Esophagus muscularis mucosa (tissue), 4 donors: ENCODE data around the gene NODAL.

Experiments
- EP300 ChIP-seq: sonication (generic); formaldehyde crosslinking; IDR thresholded peaks from one replicate; pipeline ENCODE4 v1.6.1; 2017; ENCODE audit warnings: antibody characterized with exemption
- POLR2A ChIP-seq: fragments of 450-650 bp; IDR thresholded peaks from one replicate; pipeline ENCODE4 v1.6.1; 2017; ENCODE audit warnings: antibody characterized with exemption, moderate library complexity, mild to moderate bottlenecking, low read depth
- POLR2AphosphoS5 ChIP-seq, 2 donors: sonication (generic); formaldehyde crosslinking; IDR thresholded peaks; one replicate each; pipeline ENCODE4 v1.6.1; 2017; ENCODE audit warnings: antibody characterized with exemption in 2 of 2
- TF ChIP-seq, protein P1 (sequence below), 3 experiments: fragments of 200-600 bp in 2 of 3; fragments of 450-650 bp in 1 of 3; sonication (generic) in 2 of 3; IDR thresholded peaks; one replicate each; pipeline ENCODE4 v1.5.1; 2017 to 2019; ENCODE audit warnings: antibody characterized with exemption in 3 of 3, mild to moderate bottlenecking in 2 of 3, moderate library complexity in 1 of 3

GRCh38 chr10:70430493-70431445 is 10.7 kb downstream of the NODAL start:
- TF ChIP-seq, protein P1, sequence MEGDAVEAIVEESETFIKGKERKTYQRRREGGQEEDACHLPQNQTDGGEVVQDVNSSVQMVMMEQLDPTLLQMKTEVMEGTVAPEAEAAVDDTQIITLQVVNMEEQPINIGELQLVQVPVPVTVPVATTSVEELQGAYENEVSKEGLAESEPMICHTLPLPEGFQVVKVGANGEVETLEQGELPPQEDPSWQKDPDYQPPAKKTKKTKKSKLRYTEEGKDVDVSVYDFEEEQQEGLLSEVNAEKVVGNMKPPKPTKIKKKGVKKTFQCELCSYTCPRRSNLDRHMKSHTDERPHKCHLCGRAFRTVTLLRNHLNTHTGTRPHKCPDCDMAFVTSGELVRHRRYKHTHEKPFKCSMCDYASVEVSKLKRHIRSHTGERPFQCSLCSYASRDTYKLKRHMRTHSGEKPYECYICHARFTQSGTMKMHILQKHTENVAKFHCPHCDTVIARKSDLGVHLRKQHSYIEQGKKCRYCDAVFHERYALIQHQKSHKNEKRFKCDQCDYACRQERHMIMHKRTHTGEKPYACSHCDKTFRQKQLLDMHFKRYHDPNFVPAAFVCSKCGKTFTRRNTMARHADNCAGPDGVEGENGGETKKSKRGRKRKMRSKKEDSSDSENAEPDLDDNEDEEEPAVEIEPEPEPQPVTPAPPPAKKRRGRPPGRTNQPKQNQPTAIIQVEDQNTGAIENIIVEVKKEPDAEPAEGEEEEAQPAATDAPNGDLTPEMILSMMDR (IDR thresholded peaks at IDR 0.05) = peak; percentile 40 to 64 (median 53)
- TF ChIP-seq EP300 (peak; percentile 50), POLR2A (no peak), POLR2AphosphoS5 (IDR thresholded peaks at IDR 0.05) (peak; percentile 82)
